Endothelial cell of umbilical vein (primary cell): Measurements from ENCODE around the gene MRPL16. TPM values are rescaled to one million over a fixed set of nuclear protein-coding genes. Genes with fewer than 3 reads are reported as not detected.

ENCODE experiments used
- BruUV-seq: library from RNA; stranded (reverse); fragments of 400-500 nt; replicated peaks from 2 replicates; lab custom pipeline; 2021; lab: Mats Ljungman, UMichigan
- CTCF ChIA-PET: fragments of 300-600, 350-600 bp; sonication (Branson Sonifier 250); formaldehyde crosslinking; loops from one replicate; lab custom pipeline; 2021; ENCODE audit warnings: antibody characterized with exemption, inconsistent platforms; lab: Charles Lee
- POLR2A ChIA-PET: fragments of 300-600, 350-600 bp; sonication (Branson Sonifier 250); formaldehyde crosslinking; loops from one replicate; lab custom pipeline; 2021; ENCODE audit warnings: antibody characterized with exemption, inconsistent platforms; lab: Charles Lee
- DNase-seq: peaks from one replicate; pipeline ENCODE4 v3.0.0-alpha.2; 2011; ENCODE audit warnings: low read depth, low spot score
- FAIRE-seq: peaks from 2 replicates; lab custom pipeline; 2011; peaks lifted over from hg19 to GRCh38; lab: Jason Lieb, UNC
- H2AFZ ChIP-seq: 2 replicates; pipeline ENCODE4 v1.6.0; 2012; ENCODE audit warnings: low read depth, low read length, control low read depth, inconsistent platforms
- H3K27ac ChIP-seq: 2 replicates; pipeline ENCODE4 v1.5.1; 2011; ENCODE audit warnings: low read depth, mild to moderate bottlenecking, control low read depth, low read length, moderate library complexity; ENCODE audit not compliant: insufficient read depth
- H3K27me3 ChIP-seq, 2 experiments: 2 replicates each; pipeline versions ENCODE4 v1.6.0 to v1.6.1; 2011; ENCODE audit warnings: low read length in 2 of 2, mixed read lengths in 1 of 2; ENCODE audit not compliant: control insufficient read depth in 2 of 2, insufficient read depth in 2 of 2
- H3K36me3 ChIP-seq, 2 experiments: 2 replicates in 1 of 2; 3 replicates in 1 of 2; pipeline ENCODE4 v1.5.1; 2011; ENCODE audit warnings: low read length in 2 of 2, mild to moderate bottlenecking in 1 of 2, moderate library complexity in 1 of 2; ENCODE audit not compliant: control insufficient read depth in 2 of 2, insufficient read depth in 2 of 2; ENCODE audit errors: extremely low read depth in 1 of 2
- H3K4me1 ChIP-seq: 3 replicates; pipeline ENCODE4 v1.5.1; 2011; ENCODE audit warnings: mild to moderate bottlenecking, low read length; ENCODE audit not compliant: control insufficient read depth, insufficient read depth; ENCODE audit errors: extremely low read depth
- H3K4me2 ChIP-seq: 2 replicates; pipeline ENCODE4 v1.6.1; 2011; ENCODE audit warnings: low read length, control low read depth, mixed read lengths; ENCODE audit not compliant: insufficient read depth
- H3K4me3 ChIP-seq, 3 experiments: fragments of 200-600 bp in 1 of 3; sonication (generic), shearing (Covaris generic) in 1 of 3; replicated peaks in 1 of 3; 2 replicates each; pipeline ENCODE4 v1.5.1; 2011 to 2016; ENCODE audit warnings: control low read depth in 3 of 3, low read length in 3 of 3, mild to moderate bottlenecking in 2 of 3, inconsistent platforms in 1 of 3, low read depth in 1 of 3, moderate library complexity in 1 of 3; ENCODE audit not compliant: insufficient read depth in 1 of 3
- H3K79me2 ChIP-seq: 2 replicates; pipeline ENCODE4 v1.6.0; 2012; ENCODE audit warnings: low read length, inconsistent platforms; ENCODE audit not compliant: control insufficient read depth, insufficient read depth
- H3K9ac ChIP-seq: replicated peaks from 2 replicates; pipeline ENCODE3; 2011; ENCODE audit warnings: low read length, control low read depth; ENCODE audit not compliant: insufficient read depth; ENCODE audit errors: extremely low read depth
- H3K9me1 ChIP-seq: replicated peaks from 3 replicates; pipeline ENCODE4 v1.6.0; 2011; ENCODE audit warnings: mild to moderate bottlenecking, low read length; ENCODE audit not compliant: control insufficient read depth, insufficient read depth; ENCODE audit errors: extremely low read depth
- H3K9me3 ChIP-seq: replicated peaks from 2 replicates; pipeline ENCODE4 v1.5.1; 2012; ENCODE audit warnings: low read length, inconsistent platforms; ENCODE audit not compliant: control insufficient read depth, insufficient read depth
- H4K20me1 ChIP-seq: replicated peaks from 2 replicates; pipeline ENCODE3; 2011; ENCODE audit warnings: mild to moderate bottlenecking, low read length; ENCODE audit not compliant: control insufficient read depth, insufficient read depth; ENCODE audit errors: extremely low read depth
- EZH2 ChIP-seq: IDR thresholded peaks from 2 replicates; pipeline ENCODE4 v1.6.1; 2012; ENCODE audit warnings: borderline replicate concordance, low read depth, mild to moderate bottlenecking, moderate library complexity, low read length, inconsistent platforms; ENCODE audit not compliant: severe bottlenecking
- FOS ChIP-seq: IDR thresholded peaks from 2 replicates; pipeline ENCODE4 v1.6.1; 2011; ENCODE audit warnings: mild to moderate bottlenecking, low read length, moderate library complexity, borderline replicate concordance; ENCODE audit not compliant: insufficient read depth
- GATA2 ChIP-seq: IDR thresholded peaks from 2 replicates; pipeline ENCODE4 v1.7.0; 2011; ENCODE audit warnings: low read depth, mild to moderate bottlenecking, moderate library complexity, mixed read lengths, low read length; ENCODE audit not compliant: insufficient read length, insufficient read depth
- JUN ChIP-seq: IDR thresholded peaks from 2 replicates; pipeline ENCODE4 v1.6.1; 2011; ENCODE audit warnings: borderline replicate concordance, low read depth; ENCODE audit not compliant: insufficient read length, insufficient read depth
- MYC ChIP-seq: IDR thresholded peaks from one replicate; pipeline ENCODE4 v1.6.1; 2011; ENCODE audit warnings: mild to moderate bottlenecking, low read depth, low read length
- POLR2A ChIP-seq: IDR thresholded peaks from 2 replicates; pipeline ENCODE4 v1.6.1; 2012; ENCODE audit warnings: low read depth, mild to moderate bottlenecking, control low read depth, low read length
- POLR2AphosphoS5 ChIP-seq: IDR thresholded peaks from 2 replicates; pipeline ENCODE4 v1.6.1; 2012; ENCODE audit warnings: low read depth, mild to moderate bottlenecking, control low read depth, low read length, moderate library complexity; ENCODE audit not compliant: insufficient read depth
- dilution Hi-C: fragments of 300-500 bp; cut with MboI; formaldehyde crosslinking; loops from one replicate; pipeline ENCODE4 v1.15.0; 2019; ENCODE audit warnings: low sequenced_read_pairs; ENCODE audit not compliant: extremely low pct_ligation_motif_present
- intact Hi-C: fragments of 100-400 bp; cut with micrococcal nuclease; formaldehyde crosslinking; loops from one replicate; pipeline ENCODE4 v1.10.0; 2022
- polyA plus RNA-seq, 4 experiments: library from polyadenylated mRNA; depleted of rRNA in 3 of 4; stranded (reverse) in 3 of 4; unstranded in 1 of 4; fragments of >200 nt; gene quantifications; 2 replicates each; pipeline versions ENCODE4 v1.2.1 to v1.2.3, GENCODE V29; 2011 to 2012; ENCODE audit warnings: missing spikeins in 1 of 4
- total RNA-seq: library from RNA; stranded (reverse); gene quantifications from 2 replicates; pipeline ENCODE4 v1.2.3, GENCODE V29; 2021
- TF ChIP-seq, protein P1 (sequence below): IDR thresholded peaks from 2 replicates; pipeline ENCODE4 v1.6.1; 2011; ENCODE audit not compliant: insufficient read depth, insufficient read length
- TF ChIP-seq, protein P2 (sequence below), 2 donors: IDR thresholded peaks; 1 replicate in 1 of 2; 2 replicates in 1 of 2; pipeline ENCODE4 v1.5.1; 2011; ENCODE audit warnings: low read length in 2 of 2, mild to moderate bottlenecking in 2 of 2, moderate library complexity in 2 of 2, control low read depth in 1 of 2, inconsistent platforms in 1 of 2, low read depth in 1 of 2; ENCODE audit not compliant: insufficient read depth in 1 of 2; ENCODE audit errors: extremely low read depth in 1 of 2

MRPL16 gene
- total and polyA plus RNA-seq, 2 donors (not counting 3 experiments of a cell fraction or from before 2014, with no cell fraction given): 63.9 to 84.0 TPM

DNA sequence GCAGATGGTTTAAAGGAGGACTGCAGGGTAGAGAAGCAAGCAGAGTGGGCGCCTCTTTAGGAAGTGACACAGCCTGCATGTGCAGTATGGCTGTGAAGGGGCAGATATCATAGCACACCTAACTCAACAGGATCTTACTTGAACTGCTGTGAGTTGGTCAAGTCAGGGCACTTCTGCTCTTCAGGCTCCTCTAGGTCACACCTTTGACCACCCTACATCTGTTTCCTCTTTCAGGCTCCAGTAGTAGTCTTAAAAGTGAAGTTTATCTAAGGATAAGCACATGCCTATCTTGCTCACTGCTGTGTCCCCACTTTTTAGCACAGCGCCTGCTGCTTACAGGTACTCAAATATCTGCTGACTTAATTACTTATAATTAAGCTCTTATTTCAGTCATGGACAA, 6.5 kb downstream of the MRPL16 start:
- no peak for DNase-seq
- no peak overlapping the region for H3K27ac ChIP-seq
- H3K9me1 ChIP-seq: no peaks in the 10 kb centered on the region
- H3K4me3 ChIP-seq: no peak overlapping the region
- POLR2A ChIA-PET: no interaction called here
- dilution Hi-C loops: no loop called here
- H3K27me3 ChIP-seq: no peaks in the 10 kb centered on the region
- TF ChIP-seq, protein P1, sequence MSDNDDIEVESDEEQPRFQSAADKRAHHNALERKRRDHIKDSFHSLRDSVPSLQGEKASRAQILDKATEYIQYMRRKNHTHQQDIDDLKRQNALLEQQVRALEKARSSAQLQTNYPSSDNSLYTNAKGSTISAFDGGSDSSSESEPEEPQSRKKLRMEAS: no peak
- TF ChIP-seq MYC: no peak
- TF ChIP-seq, protein P2, sequence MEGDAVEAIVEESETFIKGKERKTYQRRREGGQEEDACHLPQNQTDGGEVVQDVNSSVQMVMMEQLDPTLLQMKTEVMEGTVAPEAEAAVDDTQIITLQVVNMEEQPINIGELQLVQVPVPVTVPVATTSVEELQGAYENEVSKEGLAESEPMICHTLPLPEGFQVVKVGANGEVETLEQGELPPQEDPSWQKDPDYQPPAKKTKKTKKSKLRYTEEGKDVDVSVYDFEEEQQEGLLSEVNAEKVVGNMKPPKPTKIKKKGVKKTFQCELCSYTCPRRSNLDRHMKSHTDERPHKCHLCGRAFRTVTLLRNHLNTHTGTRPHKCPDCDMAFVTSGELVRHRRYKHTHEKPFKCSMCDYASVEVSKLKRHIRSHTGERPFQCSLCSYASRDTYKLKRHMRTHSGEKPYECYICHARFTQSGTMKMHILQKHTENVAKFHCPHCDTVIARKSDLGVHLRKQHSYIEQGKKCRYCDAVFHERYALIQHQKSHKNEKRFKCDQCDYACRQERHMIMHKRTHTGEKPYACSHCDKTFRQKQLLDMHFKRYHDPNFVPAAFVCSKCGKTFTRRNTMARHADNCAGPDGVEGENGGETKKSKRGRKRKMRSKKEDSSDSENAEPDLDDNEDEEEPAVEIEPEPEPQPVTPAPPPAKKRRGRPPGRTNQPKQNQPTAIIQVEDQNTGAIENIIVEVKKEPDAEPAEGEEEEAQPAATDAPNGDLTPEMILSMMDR (IDR thresholded peaks at IDR 0.05; ENCODE audit: extremely low read depth in 1 of 2, insufficient read depth in 1 of 2, low read depth in 1 of 2, low read length in 2 of 2): no peak
- TF ChIP-seq GATA2: no peak
- TF ChIP-seq FOS: no peak
- no peak for TF ChIP-seq EZH2
- TF ChIP-seq POLR2A: no peak
- no peak for TF ChIP-seq POLR2AphosphoS5
- TF ChIP-seq JUN: no peak
- H3K36me3 ChIP-seq: peaks cover 17 to 27% of the 10 kb centered on the region in 2 experiments
- H3K4me1 ChIP-seq: peaks cover 9% of the 10 kb centered on the region
- H3K79me2 ChIP-seq: no peaks in the 10 kb centered on the region
- no peak overlapping the region for H3K9ac ChIP-seq
- no peaks in the 10 kb centered on the region for H4K20me1 ChIP-seq
- no peaks in the 10 kb centered on the region for H3K9me3 ChIP-seq
- H3K4me2 ChIP-seq: no peak overlapping the region
- no peak overlapping the region for H2AFZ ChIP-seq
- intact Hi-C loops: loop anchor here (5.0 kb wide), 1 partner anchor 252 kb away; no protein-coding TSS in a partner anchor
- CTCF ChIA-PET: interaction anchor here (0.6 to 1.8 kb wide), 3 partner anchors 49 to 151 kb away, joined by 4 to 5 read pairs (median 5); partner anchors contain the start of gene STX3
- no peak for FAIRE-seq
- no TSS peak for BruUV-seq
